Glomerular visceral epithelial cell (primary cell): Measurements from ENCODE around the gene RWDD2A.
"Not testable (repeated sequence)": the region's sequence is repeated elsewhere in the genome, so short reads cannot be mapped to it uniquely, and the experiment has no call there.

Source experiments
- DNase-seq: peaks from one replicate; pipeline ENCODE4 v3.0.0-alpha.2; 2016; ENCODE audit errors: extremely low spot score

The RWDD2A gene

DNA sequence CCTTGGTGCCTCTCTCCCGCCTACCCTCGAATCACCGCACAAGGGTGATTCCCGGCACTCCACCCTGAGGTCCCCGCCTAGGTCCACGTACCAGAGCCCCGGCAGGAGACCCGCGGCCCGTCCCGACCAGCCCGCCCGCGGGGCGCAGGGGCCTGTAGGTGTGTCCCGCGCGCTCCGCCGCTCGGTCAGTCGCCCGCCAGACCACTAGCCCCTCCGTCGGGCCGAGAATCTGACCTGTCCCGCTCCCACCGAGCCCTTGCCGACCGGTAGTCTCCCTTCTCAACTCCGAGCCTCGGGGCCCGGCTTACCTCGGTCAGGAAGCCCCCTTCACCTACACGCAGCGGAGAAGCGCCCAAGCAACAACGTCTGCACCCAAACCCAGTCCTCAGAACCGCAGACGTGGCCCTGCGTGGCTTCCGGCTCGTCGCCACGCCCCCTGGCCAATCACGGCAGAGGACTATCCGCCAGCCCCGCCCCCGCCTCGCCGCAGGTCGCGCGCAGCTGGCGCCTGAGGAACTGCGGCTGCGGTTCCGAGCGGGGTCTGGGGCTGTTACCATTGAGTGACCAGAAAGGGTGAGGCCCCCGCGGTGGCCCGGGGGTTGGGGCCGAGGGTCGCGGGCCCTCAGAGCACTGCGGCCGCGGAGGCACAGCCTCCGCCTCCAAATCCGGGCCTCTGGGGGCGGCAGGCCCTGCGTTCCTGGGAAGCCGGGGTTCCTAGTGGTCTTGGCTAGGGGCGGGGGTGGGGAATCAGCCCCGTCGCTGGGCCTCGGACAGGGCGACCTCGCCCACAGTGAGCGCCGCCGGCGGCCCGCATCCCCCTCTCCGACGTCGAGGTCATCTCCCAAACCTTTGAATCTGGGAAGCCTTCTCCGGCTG, at the start of gene RWDD2A, which contains the start of gene PGM3:
RWDD2A (plus strand) TSS at position 487 of the 876 bp plus-strand sequence. CDS start 1,095 bp downstream, outside the sequence.
PGM3 (minus strand) TSS at position 395 of the 876 bp plus-strand sequence. CDS start 2,253 bp downstream, outside the sequence.
- DNase-seq: peak; percentile 90

DNA sequence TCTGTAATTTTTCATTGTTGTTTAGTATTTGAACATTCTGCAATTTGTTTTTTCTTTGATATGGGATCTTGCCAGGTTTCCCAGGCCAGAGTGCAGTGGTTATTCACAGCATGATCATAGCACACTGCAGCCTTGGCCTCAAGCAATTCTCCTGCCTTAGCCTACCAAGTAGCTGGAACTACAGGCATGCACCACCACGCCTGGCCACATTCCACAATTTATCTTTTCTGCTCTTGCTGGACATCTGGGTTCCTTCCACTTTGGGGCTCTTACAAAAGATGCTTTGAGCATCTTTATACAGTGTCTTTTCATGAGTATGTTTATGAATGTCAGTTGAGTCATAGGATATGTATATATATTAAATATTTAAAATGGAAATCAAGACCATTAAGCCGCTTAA, 42.0 kb upstream of the RWDD2A start:
- no peak for DNase-seq

DNA sequence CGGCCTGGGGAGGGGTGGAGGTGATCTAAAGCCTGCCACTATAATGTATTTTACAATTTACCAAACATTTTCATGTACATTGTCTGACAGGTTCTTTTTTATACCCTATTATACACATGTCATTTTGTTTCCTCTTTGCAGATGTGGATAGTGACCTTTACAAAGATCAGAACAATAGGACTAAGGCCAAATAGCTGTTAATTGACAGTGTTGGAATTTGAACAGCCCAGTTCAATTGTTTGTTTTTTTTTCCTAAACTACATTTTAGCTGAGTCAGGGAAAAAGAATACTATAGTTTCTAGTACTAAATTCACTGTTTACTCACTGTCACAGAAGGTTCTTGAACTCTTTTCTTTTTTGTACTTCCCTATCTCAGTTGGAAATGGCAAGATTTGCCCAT, 40.2 kb upstream of the RWDD2A start:
- DNase-seq: no peak

DNA sequence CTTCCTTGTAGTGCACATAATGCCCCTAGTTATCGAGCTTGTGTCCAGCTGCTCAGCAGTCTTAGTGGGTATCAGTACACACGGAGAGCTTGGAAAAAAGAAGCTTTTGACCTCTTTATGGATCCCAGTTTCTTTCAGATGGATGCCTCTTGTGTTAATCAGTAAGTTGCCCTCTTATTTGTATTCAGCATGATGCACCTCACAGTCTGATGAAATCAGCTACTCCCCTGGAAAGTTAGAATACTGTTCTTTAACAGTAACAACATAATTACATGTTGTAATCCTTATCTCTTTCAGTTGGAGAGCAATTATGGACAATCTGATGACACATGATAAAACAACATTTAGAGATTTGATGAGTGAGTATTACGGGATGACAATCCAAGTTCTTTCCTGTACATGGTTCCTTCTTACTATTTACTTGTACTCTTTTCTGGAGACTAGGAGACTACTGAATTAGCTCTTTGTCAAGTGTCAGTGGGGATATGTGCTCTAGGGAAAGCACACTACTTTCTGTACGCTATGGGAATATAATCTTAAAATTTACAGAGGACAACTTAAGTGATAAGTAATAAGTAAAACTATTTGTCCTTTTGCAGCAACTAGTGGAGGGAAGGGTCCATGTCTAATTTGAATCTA, 39.2 kb upstream of the RWDD2A start:
- no peak for DNase-seq

DNA sequence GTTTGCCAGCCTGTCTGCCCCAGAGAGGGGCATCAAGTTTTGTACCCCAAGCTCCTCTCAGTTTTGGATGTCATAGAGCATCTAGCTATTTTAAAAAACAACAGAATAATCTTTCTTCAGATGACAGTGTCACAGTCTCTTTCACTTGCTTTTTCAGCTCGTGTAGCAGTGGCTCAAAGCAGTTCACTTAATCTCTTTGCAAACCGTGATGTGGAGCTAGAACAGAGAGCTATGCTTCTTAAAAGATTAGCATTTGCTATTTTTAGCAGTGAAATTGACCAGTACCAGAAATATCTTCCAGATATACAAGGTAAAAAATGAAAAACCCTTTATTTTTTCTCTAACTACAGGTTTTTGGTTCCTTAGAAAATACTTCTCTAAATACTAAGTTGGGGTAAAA, 37.4 kb upstream of the RWDD2A start:
- DNase-seq: no peak

DNA sequence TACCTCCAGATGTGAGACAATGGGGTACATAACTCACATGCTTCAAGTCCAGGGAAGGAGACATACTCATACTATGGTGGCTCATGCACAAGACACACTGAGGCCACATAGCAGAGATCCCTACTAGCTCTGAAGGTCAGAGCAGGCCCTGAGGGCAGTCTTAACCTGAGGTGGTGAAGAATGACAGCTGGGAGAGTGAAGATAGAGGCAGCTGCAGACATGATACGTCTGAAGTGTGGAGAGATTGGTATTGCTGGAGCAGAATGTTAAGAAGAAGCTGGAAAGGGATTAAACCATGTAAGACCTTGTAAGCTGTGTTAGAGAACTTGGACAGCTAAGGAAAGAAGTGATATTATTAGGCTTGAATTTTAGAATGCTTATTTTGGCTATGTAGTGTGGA, 33.0 kb upstream of the RWDD2A start:
- DNase-seq: no peak

DNA sequence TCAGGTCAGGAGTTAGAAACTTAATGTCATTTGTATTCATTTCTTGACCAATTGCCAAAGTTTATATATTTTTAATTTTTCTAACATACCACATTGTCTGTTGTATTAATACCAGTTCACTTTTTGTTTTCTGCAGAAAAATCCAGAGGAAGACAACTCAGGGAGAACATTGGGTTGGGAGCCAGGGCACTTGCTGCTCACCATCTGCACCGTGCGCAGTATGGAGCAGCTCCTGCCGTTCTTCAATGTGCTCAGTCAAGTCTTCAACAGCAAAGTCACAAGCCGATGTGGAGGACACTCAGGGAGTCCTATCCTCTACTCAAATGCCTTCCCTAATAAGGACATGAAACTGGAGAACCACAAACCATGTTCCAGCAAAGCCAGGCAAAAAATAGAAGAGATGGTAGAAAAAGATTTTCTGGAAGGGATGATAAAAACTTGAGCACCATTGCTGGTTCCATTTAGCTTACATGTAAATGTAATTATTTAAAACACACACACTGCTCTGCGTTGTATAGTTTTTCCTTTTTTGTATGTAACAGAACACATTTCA, 25.4 kb upstream of the RWDD2A start:
- no peak for DNase-seq

DNA sequence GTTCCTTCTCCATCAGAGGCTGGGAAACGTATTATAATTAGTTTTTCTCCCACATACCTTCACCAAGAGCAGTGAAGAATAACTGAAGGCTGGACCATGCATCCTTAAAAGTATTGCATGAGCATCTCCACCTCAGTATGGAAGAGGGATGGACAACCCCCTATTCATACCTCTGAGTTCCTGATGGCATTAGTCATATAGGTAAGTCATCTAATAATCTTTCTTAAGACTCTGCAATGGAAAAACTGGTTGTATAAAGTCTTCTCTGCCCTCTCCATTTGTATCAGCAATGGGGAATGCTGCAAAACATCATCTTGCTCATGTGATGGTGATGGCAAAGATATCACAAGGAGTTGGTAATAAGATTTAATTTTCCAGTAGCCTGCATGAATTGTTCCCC, 24.6 kb upstream of the RWDD2A start:
- no peak for DNase-seq

DNA sequence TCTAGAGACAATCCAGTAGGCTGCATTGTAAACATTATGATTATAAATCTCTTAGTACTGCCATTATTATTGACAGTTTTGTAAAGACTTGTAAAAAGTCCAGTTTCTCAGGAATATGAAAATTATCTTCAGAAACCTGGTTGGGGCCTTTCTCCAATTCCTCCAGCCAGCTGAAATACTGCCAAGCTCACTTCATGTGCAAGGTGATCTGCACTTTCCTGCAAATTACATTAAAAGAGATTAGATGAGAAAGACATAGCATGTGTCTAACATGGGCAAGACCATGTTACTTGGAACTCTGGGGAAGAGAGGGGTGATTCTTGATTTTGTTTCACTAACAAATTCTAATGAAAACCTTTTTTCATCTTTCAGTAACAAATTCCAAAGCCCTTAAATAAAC, 24.1 kb upstream of the RWDD2A start:
- no peak for DNase-seq

DNA sequence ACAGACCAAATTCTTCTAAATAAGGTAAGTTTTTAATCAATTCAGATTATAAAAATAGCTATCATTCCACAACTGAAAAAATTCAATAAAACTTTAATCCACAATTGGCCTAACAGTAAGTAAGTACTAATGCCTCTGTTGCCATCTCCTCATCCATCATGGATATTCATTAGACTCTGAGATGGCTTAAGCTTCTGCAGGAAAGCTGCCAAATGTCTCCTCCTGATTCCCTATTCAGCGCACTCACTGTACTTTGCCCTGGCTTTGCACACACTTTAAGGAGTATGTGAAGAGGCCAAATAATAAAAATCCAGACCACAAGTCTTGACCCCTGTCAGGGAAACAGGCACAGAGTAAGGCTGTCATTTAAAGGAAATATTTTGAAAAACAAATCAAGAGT, 23.6 kb upstream of the RWDD2A start:
- DNase-seq: no peak

DNA sequence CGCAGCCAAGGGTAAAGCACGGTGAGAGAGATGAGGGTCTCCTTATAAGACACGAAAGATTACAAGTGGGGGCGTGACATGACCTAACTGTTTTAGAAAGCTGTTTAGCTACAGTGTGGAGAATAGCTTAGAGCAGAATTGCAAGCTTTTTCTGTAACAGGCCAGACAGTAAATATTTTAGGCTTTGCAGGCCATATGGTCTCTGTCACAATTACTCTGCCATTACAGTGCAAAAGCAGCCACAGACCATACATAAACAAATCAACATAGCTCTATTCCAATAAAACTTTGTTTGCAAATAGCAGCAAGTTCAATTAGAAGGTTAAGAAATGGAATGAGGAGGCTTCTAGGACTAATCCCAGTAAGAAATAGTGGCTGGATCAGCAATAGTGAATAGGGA, 16.9 kb upstream of the RWDD2A start:
- DNase-seq: no peak

DNA sequence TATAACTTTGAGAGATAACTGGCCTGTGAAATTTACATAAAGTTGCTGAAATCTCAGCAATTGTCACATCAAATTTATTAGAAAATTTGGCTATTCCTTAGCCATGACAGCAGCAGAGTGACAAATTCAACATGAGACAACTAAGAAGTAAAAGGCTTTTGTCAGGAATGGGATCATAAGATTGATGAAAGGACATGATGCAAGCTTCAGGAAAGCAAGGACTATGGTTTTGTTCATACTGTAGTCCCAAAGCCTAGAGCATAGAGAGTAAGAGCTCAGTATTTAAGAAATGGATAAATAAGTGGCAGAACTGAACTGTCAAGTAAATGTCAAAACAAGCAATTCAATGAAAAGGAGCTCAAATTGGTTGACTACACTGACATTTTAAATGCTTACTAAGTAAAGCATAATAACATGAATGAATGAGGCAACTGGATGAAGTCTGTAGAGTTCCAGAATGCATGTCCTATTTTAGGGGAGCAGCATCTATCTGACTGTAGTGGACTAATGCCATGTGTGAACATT, 12.7 kb upstream of the RWDD2A start:
- no peak for DNase-seq

DNA sequence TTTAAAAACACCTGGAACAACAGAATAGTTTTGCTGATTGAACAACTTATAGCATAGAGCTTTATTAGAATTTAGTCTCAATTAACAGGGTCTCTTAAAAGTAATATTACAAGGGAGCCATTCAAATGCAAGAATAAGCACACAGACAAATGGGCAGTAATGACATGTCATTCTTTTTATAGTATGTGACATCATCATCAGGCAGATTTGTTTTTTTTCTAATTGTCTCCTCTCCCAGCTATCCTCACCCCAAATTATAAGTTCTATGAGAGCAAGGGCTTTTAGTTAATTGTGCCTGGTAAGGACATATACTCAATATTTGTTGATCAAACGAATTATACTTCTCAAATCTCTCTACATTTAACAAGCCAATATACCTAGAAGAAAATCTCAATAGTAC, 11.0 kb upstream of the RWDD2A start:
- no peak for DNase-seq

DNA sequence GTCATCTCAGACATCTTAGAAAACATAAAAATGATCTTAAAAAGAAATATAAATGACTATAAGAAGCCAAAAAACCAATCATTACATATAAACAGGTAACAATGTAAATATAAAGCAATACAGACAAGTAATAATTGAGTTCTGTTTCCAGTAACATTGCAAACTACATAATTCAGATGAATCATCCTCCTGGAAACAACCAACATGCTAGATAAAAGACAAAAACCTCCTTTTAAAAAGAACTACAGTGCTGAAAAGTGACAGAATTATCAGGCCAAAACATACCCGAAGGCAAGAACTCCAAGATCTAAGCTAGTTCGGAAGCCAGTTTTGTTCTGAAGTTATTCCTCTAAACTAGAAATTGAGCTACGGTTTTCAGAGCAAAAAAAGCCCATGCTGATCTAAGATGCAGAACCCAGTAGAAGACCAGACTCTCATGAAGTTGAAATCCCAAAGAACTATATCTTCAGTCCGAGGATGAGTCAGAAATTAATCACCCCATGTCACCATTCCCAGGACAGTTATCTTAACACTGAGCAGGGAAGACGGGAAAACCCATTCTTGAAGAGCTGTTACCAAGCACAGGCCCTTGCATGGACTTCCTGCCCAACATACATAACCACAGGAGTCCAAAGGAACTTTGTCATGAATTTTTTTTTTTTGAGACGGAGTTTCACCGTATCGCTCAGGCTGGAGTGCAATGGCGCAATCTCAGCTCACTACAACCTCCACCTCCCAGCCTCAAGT, 9.9 kb upstream of the RWDD2A start:
- peak; percentile 94 for DNase-seq

DNA sequence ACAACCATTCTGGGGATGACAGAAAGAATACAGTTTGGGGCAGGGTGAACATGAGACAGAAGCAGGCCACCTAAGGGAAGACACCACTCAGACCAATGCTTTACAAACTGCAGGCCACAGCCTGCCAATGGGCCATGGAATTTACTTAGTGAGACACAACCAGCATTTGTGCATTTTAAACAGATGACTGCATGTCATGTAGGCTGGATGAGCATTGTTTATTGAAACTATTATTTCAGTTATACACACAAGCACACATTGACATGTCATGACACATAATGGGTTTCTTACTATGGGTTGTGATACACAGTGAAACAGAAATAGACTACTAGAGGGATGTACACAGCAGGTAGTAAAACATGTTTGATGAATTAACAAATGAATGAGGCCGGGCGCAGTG, 8.1 kb upstream of the RWDD2A start:
- DNase-seq: no peak

DNA sequence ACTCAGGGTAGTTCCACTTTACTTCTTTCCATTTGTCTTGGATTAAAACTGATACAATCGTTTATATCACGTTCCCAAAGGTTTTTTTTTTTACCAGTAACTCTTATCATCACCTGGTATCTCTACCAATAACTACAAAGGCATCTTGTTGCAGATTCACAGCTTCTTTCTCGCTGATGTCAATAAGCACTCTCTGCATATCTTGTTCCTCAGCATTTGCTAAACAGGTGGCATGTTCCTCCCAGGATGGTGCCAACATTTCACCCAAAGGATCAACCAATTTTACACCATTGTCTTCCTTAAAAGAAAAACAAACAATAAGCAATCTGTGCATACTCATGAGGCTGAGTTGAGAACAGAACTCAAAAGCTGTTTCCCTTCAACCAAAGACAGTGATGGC, 4.7 kb upstream of the RWDD2A start:
- DNase-seq: no peak

DNA sequence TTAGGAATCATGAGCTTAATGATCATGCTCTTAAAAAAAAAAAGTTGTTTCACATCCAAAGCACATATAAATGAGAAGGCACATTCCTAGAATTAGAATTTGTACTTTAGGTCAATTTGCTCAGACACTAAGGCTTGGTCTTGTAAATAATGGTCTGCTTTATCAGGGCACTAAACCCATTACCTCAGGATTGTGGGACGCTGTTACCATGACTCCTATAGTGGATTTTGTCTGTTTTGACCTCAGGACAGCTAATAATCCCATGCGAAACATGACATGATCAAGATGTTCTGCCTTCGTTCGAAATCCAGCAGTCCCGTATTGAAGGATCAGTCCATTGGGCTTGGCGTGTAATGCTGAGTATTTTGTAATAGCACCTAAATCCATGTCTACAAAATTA, 2.5 kb upstream of the RWDD2A start:
- no peak for DNase-seq

DNA sequence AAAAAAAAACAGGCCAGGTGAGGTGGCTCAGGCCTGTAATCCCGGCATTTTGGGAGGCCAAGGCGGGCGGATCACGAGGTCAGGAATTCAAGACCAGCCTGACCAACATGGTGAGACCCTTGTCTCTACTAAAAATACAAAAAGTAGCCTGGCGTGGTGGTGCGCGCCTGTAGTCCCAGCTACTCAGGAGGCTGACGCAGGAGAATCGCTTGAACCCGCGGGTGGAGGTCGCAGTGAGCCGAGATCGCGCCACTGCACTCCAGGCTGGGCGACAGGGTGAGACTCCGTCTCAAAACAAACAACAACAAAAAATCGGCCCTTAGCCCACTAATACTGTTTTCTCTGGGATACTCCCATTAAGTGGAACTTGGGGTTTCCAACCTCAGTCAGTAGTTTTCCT, 1.2 kb upstream of the RWDD2A start:
- DNase-seq: not testable (repeated sequence)

DNA sequence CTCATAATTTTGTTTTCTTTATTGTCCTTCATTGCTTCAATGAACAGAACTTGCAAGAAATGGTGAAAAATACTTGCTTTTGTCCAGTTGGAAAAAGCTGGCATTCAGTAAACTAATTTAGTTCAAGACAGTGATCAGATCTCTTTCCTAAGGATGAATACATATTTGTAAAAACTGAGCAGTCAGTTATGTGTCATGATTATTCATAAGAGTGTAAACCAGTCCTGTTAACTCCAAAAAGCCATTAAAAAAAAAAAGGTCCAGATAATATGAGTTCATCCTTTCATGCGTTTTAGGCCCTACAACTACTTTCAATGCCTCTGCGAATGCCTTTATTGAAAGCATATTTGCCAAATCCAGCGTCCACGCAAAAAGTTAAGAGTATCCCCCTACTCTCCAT, 701 bp upstream of the RWDD2A start:
- DNase-seq: no peak

DNA sequence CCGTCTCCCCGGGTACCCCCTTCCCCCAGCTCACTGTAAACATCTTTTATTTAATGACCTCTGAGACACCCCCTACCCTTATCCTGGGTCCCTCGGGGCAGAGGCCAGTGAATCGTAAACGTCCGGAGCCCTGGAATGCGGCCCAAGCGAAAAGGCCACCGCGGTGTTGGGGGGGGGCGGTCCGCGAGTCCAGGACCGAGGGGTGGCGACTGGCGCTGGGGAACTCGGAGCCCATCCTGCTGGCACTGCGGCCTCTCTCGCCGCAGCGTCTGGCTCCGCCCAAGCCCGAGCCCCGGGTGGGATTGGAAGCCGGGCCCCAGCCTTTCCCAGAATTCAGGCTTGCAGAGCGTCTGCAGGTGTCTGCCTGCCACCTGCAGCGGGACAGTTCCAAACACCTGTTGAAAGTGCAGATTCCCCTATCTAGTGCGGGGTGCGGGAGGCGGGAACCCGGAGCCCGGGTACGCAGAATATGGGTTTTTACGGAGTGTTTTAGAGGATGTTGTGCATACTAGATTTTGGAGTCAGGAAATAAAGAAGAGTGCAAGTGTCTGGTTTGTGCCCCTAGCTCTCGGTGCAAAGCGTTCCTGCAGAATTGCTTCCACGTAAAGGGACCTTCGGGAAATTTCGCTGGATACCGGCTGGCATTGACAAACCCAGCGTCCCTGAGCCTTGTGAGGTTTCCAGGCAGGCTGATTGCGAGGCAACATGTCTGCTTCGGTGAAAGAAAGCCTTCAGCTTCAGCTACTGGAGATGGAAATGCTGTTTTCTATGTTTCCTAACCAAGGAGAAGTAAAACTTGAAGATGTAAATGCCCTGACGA, 800 bp downstream of the RWDD2A start:
- DNase-seq: peak; percentile 62
